Measurements from ENCODE around the gene POLE3.
A peak's percentile ranks its signal among the peaks of the same experiment; 100 is the strongest.
"Not testable (repeated sequence)": the region's sequence is repeated elsewhere in the genome, so short reads cannot be mapped to it uniquely, and the experiment has no call there.

The POLE3 gene

DNA sequence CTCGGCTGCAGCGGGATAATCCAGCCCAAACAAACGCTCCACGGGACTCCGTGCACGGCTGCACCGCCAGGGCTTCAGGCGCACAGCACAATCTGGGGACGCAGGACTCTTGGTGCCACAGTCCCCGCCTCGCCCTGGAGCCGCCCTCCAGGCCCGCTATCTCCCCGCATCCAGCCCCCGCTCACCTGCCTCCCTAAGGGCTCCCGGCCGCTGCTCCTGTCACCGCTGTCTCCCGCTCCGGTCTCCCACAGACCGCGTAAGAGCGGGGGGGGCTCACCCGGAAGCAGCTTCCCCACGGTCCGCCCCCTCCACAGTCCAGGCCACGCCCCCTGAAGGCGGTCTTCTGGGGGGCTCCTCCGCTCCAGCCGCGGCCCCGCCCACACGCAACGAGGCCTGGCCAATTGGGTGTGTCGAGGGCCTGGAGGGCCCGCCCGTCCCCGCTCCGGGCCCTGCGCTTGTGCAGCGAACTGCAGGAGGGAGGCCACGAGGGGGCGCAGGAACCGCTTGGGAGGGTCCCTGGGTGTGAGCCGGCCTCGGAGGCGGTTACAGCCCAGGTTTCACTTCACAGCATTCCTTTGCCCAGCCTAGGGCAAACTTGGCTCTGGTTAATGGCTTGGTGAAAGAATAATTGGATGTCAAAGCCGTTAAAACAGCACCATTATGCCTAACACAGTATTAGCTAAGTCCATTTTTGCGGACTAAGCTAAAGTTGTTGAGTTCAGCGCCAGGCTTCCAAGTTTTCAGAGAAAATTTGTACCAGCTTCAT lies 9.3 kb downstream of the POLE3 start, which contains the start of gene ALAD:
Gene ALAD, minus strand, starts transcription at position 258 of the 766 bp plus-strand sequence. CDS start 7,725 bp downstream, outside the sequence.
- DNase-seq: peak; percentile 99

DNA sequence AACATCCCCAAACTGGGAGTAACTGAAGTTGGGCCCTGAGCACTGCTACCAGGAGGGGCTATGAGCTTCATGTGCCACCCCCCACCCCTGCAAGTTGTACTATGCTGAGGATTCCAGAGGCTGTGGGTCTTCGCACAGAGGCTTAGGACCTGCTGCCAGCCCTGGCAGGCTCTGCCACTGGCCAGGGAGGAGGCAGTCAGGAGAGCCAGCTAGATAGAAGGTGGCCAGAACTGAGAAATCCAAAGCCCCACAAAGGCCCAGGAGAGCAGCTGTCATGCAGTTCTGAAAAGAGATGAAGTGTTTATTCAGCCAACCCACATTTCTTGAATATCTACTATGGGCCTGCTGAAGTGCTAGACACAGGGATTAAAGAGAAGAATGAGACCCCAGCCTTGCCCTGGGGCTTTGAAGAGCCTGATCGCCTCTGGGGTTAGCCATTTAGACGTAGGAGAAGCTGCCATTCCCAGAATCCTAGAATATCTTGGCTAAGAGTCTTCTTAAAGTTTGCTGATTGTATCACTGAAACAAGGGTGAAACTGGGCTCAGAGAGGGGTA lies 10.8 kb downstream of the POLE3 start:
- peak; percentile 11 to 15 for DNase-seq

- peak in 1 of 2 experiments; percentile 5 for DNase-seq
Measured at GRCh38 chr9:113398796-113399195, 11.7 kb downstream of the POLE3 start.

GRCh38 chr9:113397203-113397631 lies 13.3 kb downstream of the POLE3 start:
- no peak for DNase-seq

DNA sequence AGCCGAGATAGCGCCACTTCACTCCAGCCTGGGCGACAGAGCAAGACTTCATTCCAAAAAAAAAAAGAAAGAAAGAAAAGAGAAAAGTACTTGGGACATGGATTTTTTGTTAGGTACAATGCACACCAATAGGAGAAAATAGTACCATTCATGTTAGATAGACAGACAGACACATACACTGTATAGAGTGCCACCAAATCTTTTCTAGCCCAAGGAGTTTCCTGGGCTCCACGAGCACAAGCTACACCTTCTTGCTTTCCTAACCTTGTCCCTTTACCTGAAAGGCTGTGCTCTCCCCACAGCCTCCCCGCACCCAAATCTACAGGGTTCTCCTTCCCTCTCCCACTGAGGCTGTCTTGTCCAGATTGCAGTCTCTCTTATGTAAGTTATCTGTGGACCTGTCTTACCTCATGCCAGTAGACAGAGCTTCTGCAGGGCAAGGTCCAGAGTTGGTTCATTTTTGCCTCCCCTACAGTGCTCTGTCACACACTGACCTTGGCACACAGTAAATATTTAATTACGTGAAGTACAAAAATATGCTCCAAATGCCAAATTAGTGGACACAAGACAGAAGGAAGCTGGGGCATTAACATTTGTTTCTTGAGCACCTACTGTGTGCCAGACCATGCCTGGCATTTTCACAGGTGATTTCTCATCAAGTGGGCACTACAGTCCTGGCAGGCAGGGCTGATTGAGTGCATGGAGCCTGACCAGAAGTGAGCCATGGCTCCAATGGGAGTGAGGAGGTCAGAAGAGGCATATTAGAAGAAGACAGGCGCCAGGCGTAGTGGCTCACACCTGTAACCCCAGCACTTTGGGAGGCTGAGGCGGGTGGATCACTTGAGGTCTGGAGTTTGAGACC lies 15.2 kb downstream of the POLE3 start:
- no peak for DNase-seq

- no peak for DNase-seq
Measured at GRCh38 chr9:113393281-113393680, 17.2 kb downstream of the POLE3 start.

GRCh38 chr9:113391917-113392316 lies 18.6 kb downstream of the POLE3 start:
- DNase-seq: no peak

GRCh38 chr9:113390192-113390960 lies 20.1 kb downstream of the POLE3 start:
- DNase-seq: no peak

DNA sequence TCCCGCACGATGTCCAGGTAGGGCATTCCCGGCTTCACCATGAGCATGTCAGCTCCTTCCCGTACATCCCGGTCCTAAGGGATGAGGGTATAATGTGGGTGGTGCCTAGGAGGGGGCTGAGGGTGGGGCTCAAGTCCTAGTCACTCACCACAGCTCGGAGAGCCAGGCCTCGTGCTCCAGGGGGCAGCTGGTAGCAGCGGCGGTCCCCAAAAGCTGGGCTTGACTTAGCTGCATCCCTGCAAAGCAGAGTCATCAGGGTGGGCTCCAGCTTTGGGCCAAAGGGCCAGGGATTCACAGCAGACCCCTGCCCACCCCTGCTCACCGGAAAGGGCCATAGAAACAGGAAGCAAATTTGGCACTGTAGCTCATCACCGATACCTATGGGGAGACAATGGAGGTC lies 21.0 kb downstream of the POLE3 start:
- no peak for DNase-seq

GRCh38 chr9:113388833-113389232 lies 21.6 kb downstream of the POLE3 start:
- DNase-seq: no peak

GRCh38 chr9:113387560-113388230 lies 22.8 kb downstream of the POLE3 start:
- DNase-seq: no peak

- no peak for DNase-seq
Measured at GRCh38 chr9:113386571-113387393, 23.7 kb downstream of the POLE3 start.

GRCh38 chr9:113381909-113382411 lies 28.5 kb downstream of the POLE3 start:
- DNase-seq: no peak

DNA sequence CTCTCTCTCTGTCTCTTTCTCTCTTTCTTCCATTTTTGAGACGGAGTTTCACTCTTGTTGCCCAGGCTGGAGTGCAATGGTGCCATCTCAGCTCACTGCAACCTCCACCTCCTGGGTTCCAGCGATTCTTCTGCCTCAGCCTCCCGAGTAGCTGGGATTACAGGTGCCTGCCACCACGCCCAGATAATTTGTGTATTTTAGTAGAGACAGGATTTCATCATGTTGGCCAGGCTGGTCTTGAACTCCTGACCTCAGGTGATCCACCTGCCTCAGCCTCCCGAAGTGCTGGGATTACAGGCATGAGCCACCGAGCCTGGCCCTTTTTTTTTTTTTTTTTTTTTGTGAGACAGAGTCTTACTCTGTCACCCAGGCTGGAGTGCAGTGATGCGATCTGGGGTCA lies 29.0 kb downstream of the POLE3 start:
- DNase-seq: not testable (repeated sequence)

- DNase-seq: no peak
Measured at GRCh38 chr9:113380869-113381378, 29.6 kb downstream of the POLE3 start.

DNA sequence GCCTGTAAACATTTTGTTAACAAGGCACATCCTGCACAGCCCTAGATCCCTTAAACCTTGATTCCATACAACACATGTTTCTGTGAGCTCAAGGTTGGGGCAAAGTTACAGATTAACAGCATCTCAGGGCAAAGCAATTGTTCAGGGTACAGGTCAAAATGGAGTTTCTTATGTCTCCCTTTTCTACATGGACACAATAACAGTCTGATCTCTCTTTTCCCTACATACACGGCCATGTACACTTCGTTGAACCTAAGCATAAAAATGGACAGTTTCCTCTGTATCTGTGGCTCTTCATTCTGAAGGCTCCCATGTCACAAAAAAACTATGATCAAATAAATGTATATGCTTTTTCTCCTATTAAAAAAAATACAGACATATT lies 30.7 kb downstream of the POLE3 start:
- DNase-seq: not testable (repeated sequence)

GRCh38 chr9:113379094-113379828 lies 31.2 kb downstream of the POLE3 start:
- not testable (repeated sequence) for DNase-seq

- peak; percentile 87 to 90 for DNase-seq
Measured at GRCh38 chr9:113376634-113377567, 33.6 kb downstream of the POLE3 start, which contains the start of gene HDHD3. HDHD3 (minus strand) TSS chr9:113376986; CDS start chr9:113374354, 2,632 bp downstream.
